ENCODE measurements around the gene CSPG4. TPM values are rescaled to one million over a fixed set of nuclear protein-coding genes. Genes with fewer than 3 reads are reported as not detected.

The CSPG4 gene
- total and polyA plus RNA-seq, 10 of the 15 experiments (the other 5 are each of a cell fraction or from before 2014, with no cell fraction given) = 0.02 to 2.2 (median 0.76) TPM

- TF ChIP-seq, protein P1, sequence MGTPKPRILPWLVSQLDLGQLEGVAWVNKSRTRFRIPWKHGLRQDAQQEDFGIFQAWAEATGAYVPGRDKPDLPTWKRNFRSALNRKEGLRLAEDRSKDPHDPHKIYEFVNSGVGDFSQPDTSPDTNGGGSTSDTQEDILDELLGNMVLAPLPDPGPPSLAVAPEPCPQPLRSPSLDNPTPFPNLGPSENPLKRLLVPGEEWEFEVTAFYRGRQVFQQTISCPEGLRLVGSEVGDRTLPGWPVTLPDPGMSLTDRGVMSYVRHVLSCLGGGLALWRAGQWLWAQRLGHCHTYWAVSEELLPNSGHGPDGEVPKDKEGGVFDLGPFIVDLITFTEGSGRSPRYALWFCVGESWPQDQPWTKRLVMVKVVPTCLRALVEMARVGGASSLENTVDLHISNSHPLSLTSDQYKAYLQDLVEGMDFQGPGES (IDR thresholded peaks at IDR 0.05) = no peak
- TF ChIP-seq MEF2B (IDR thresholded peaks at IDR 0.05; ENCODE audit: partially characterized antibody, poor library complexity, severe bottlenecking) (no peak), REST (IDR thresholded peaks at IDR 0.05; ENCODE audit: low read depth, low read length) (no peak), NR2F1 (conservative IDR thresholded peaks at IDR 0.05) (peak; percentile 55; the same call in 1 of the 2 replicates), IRF5 (IDR thresholded peaks at IDR 0.05; ENCODE audit: borderline replicate concordance) (peak; percentile 30; the same call in 1 of the 2 replicates), ZNF217 (IDR thresholded peaks at IDR 0.05) (no peak), IKZF1 (conservative IDR thresholded peaks at IDR 0.05) (peak; percentile 38; the same call in 1 of the 2 replicates), POU2F2 (IDR thresholded peaks at IDR 0.05; ENCODE audit: borderline replicate concordance, low read depth, low read length) (no peak), GATAD2B (conservative IDR thresholded peaks at IDR 0.05; ENCODE audit: low read depth) (0 out of 2 replicates have a peak, but pooled peaks have one; percentile 35), TCF3 (IDR thresholded peaks at IDR 0.05; ENCODE audit: borderline replicate concordance, insufficient read depth, low read depth, low read length) (no peak), SMC3 (IDR thresholded peaks at IDR 0.05; ENCODE audit: borderline replicate concordance, low read length) (no peak), MYB (IDR thresholded peaks at IDR 0.05; ENCODE audit: borderline replicate concordance, low read depth, low read length) (no peak)
- TF ChIP-seq, protein P2, sequence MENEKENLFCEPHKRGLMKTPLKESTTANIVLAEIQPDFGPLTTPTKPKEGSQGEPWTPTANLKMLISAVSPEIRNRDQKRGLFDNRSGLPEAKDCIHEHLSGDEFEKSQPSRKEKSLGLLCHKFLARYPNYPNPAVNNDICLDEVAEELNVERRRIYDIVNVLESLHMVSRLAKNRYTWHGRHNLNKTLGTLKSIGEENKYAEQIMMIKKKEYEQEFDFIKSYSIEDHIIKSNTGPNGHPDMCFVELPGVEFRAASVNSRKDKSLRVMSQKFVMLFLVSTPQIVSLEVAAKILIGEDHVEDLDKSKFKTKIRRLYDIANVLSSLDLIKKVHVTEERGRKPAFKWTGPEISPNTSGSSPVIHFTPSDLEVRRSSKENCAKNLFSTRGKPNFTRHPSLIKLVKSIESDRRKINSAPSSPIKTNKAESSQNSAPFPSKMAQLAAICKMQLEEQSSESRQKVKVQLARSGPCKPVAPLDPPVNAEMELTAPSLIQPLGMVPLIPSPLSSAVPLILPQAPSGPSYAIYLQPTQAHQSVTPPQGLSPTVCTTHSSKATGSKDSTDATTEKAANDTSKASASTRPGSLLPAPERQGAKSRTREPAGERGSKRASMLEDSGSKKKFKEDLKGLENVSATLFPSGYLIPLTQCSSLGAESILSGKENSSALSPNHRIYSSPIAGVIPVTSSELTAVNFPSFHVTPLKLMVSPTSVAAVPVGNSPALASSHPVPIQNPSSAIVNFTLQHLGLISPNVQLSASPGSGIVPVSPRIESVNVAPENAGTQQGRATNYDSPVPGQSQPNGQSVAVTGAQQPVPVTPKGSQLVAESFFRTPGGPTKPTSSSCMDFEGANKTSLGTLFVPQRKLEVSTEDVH (IDR thresholded peaks at IDR 0.05; ENCODE audit: low read depth, partially characterized antibody) = no peak
These were observed 61.5 kb downstream of the CSPG4 start (continued) for GRCh38 chr15:75650908-75651809.
